ENCODE data around the gene SERINC5.
"Not testable (repeated sequence)": the region's sequence is repeated elsewhere in the genome, so short reads cannot be mapped to it uniquely, and the experiment has no call there.

DNA sequence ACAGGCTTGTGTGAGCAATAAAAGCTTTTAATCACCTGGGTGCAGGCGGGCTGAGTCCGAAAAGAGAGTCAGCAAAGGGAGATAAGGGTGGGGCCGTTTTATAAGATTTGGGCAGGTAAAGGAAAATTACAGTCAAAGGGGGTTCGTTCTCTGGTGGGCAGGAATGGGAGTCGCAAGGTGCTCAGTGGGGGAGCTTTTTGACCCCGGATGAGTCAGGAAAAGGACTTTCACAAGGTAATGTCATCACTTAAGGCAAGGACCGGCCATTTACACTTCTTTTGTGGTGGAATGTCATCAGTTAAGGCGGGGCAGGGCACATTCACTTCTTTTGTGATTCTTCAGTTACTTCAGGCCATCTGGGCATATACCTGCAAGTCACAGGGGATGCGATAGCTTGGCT lies 70.3 kb downstream of the SERINC5 start:
- not testable (repeated sequence) for TF ChIP-seq POLR2A (IDR thresholded peaks at IDR 0.05; ENCODE audit: extremely low read depth, insufficient read length); MYC (IDR thresholded peaks at IDR 0.05; ENCODE audit: low read depth, low read length)
- TF ChIP-seq, protein P1, sequence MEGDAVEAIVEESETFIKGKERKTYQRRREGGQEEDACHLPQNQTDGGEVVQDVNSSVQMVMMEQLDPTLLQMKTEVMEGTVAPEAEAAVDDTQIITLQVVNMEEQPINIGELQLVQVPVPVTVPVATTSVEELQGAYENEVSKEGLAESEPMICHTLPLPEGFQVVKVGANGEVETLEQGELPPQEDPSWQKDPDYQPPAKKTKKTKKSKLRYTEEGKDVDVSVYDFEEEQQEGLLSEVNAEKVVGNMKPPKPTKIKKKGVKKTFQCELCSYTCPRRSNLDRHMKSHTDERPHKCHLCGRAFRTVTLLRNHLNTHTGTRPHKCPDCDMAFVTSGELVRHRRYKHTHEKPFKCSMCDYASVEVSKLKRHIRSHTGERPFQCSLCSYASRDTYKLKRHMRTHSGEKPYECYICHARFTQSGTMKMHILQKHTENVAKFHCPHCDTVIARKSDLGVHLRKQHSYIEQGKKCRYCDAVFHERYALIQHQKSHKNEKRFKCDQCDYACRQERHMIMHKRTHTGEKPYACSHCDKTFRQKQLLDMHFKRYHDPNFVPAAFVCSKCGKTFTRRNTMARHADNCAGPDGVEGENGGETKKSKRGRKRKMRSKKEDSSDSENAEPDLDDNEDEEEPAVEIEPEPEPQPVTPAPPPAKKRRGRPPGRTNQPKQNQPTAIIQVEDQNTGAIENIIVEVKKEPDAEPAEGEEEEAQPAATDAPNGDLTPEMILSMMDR (IDR thresholded peaks at IDR 0.05; ENCODE audit: low read depth, low read length) = not testable (repeated sequence)

All from NB4 (cell line).